ENCODE results near the gene MMD. TPM values are rescaled to one million over a fixed set of nuclear protein-coding genes. Genes with fewer than 3 reads are reported as not detected.
A peak's percentile ranks its signal among the peaks of the same experiment; 100 is the strongest.
"Not testable (repeated sequence)": the region's sequence is repeated elsewhere in the genome, so short reads cannot be mapped to it uniquely, and the experiment has no call there.

MMD gene
- total and polyA plus RNA-seq, 5 experiments from 2014 or later: 9.4 to 15.5 (median 10.4) TPM

GRCh38 chr17:55414983-55415382, 6.7 kb downstream of the MMD start:
- no peak for ATAC-seq
- Mint-ChIP-seq H3K4me1 (peaks cover 32 to 58% (median 52%) of the 10 kb centered on the region in 4 donors), H3K4me3 (peak overlapping the region in 7 of 10 donors; percentile 13 to 61 (median 43)), H3K27ac (peak overlapping the region in 6 of 10 donors; percentile 44 to 93 (median 74)), H3K36me3 (peaks cover 0 to 35% (median 17%) of the 10 kb centered on the region in 3 donors), H3K27me3 (no peaks in the 10 kb centered on the region), H3K9me3 (no peaks in the 10 kb centered on the region)
- no peak for DNase-seq
- POLR2A ChIA-PET: interaction anchor here (0.7 kb wide), 1 partner anchor 421 kb away, joined by 4 read pairs; no protein-coding TSS in a partner anchor

- H3K4me3 Mint-ChIP-seq: peak overlapping the region in 9 of 10 donors; percentile 9 to 77 (median 57)
Observed at GRCh38 chr17:55413825-55414489, 7.7 kb downstream of the MMD start.

GRCh38 chr17:55411463-55411855, 10.2 kb downstream of the MMD start:
- POLR2A ChIA-PET: no interaction called here
- Mint-ChIP-seq H3K27me3 (no peaks in the 10 kb centered on the region), H3K36me3 (peaks cover 4 to 69% (median 35%) of the 10 kb centered on the region in 3 donors), H3K4me3 (no peak overlapping the region), H3K9me3 (no peaks in the 10 kb centered on the region), H3K27ac (peak overlapping the region in 2 of 10 donors; percentile 52 to 55), H3K4me1 (peaks cover 13 to 23% (median 20%) of the 10 kb centered on the region in 4 donors)
- ATAC-seq: no peak
- DNase-seq: no peak

More at GRCh38 chr17:55413825-55414489, 7.7 kb downstream of the MMD start:
- H3K27me3 Mint-ChIP-seq: no peaks in the 10 kb centered on the region
- POLR2A ChIA-PET: interaction anchor here (0.7 kb wide), 1 partner anchor 419 kb away, joined by 4 read pairs; no protein-coding TSS in a partner anchor
- peaks cover 0 to 45% (median 24%) of the 10 kb centered on the region in 3 donors for H3K36me3 Mint-ChIP-seq
- peak; percentile 94 for ATAC-seq
- peaks cover 26 to 48% (median 42%) of the 10 kb centered on the region in 4 donors for H3K4me1 Mint-ChIP-seq
- H3K9me3 Mint-ChIP-seq: no peaks in the 10 kb centered on the region
- H3K27ac Mint-ChIP-seq: peak overlapping the region in 9 of 10 donors; percentile 27 to 93 (median 82)
- peak in 7 of 10 donors; percentile 20 to 82 (median 45) for DNase-seq

GRCh38 chr17:55410722-55411462, 10.7 kb downstream of the MMD start:
- DNase-seq (no peak), ATAC-seq (no peak)
- Mint-ChIP-seq H3K36me3 (peaks cover 4 to 74% (median 35%) of the 10 kb centered on the region in 3 donors), H3K27ac (peak overlapping the region in 2 of 10 donors; percentile 29 to 55), H3K4me1 (peaks cover 13 to 19% (median 18%) of the 10 kb centered on the region in 4 donors), H3K4me3 (no peak overlapping the region), H3K27me3 (no peaks in the 10 kb centered on the region), H3K9me3 (no peaks in the 10 kb centered on the region)
- POLR2A ChIA-PET: no interaction called here

- H3K9me3 Mint-ChIP-seq: no peaks in the 10 kb centered on the region
- peaks cover 4 to 85% (median 40%) of the 10 kb centered on the region in 3 donors for H3K36me3 Mint-ChIP-seq
- no peak for ATAC-seq
- no peak overlapping the region for H3K27ac Mint-ChIP-seq
- no peak overlapping the region for H3K4me3 Mint-ChIP-seq
- POLR2A ChIA-PET: no interaction called here
- DNase-seq: no peak
- H3K4me1 Mint-ChIP-seq: peaks cover 6 to 8% (median 6%) of the 10 kb centered on the region in 4 donors
- no peaks in the 10 kb centered on the region for H3K27me3 Mint-ChIP-seq
Observed at GRCh38 chr17:55409030-55409800, 12.4 kb downstream of the MMD start.

- Mint-ChIP-seq H3K9me3 (no peaks in the 10 kb centered on the region), H3K27me3 (no peaks in the 10 kb centered on the region), H3K36me3 (peaks cover 9 to 88% (median 39%) of the 10 kb centered on the region in 3 donors), H3K4me3 (no peak overlapping the region), H3K4me1 (peaks cover 0 to 6% (median 0%) of the 10 kb centered on the region in 4 donors), H3K27ac (peak overlapping the region in 1 of 10 donors; percentile 21)
- no peak for DNase-seq
- ATAC-seq: no peak
- POLR2A ChIA-PET: no interaction called here
Observed at GRCh38 chr17:55407641-55408566, 13.7 kb downstream of the MMD start.

- Mint-ChIP-seq H3K27ac (peak overlapping the region in 1 of 10 donors; percentile 13), H3K27me3 (no peaks in the 10 kb centered on the region), H3K36me3 (peaks cover 9 to 91% (median 42%) of the 10 kb centered on the region in 3 donors), H3K4me3 (no peak overlapping the region), H3K9me3 (no peaks in the 10 kb centered on the region), H3K4me1 (peaks cover 0 to 6% (median 0%) of the 10 kb centered on the region in 4 donors)
- no peak for DNase-seq
- POLR2A ChIA-PET: no interaction called here
- ATAC-seq: no peak
Observed at GRCh38 chr17:55405600-55405999, 16.0 kb downstream of the MMD start.

- H3K27me3 Mint-ChIP-seq: not testable (repeated sequence)
- H3K36me3 Mint-ChIP-seq: peaks cover 9 to 90% (median 39%) of the 10 kb centered on the region in 3 donors
Observed at GRCh38 chr17:55404197-55404596, 17.4 kb downstream of the MMD start.

GRCh38 chr17:55402374-55402773, 19.3 kb downstream of the MMD start:
- H3K4me3 Mint-ChIP-seq: no peak overlapping the region
- peaks cover 6 to 88% (median 25%) of the 10 kb centered on the region in 3 donors for H3K36me3 Mint-ChIP-seq
- no peak for DNase-seq
- H3K27me3 Mint-ChIP-seq: no peaks in the 10 kb centered on the region
- no peaks in the 10 kb centered on the region for H3K9me3 Mint-ChIP-seq
- H3K4me1 Mint-ChIP-seq: peaks cover 0 to 5% (median under 1%) of the 10 kb centered on the region in 4 donors
- no peak for ATAC-seq
- POLR2A ChIA-PET: no interaction called here
- H3K27ac Mint-ChIP-seq: no peak overlapping the region

More at GRCh38 chr17:55404197-55404596, 17.4 kb downstream of the MMD start:
- H3K4me1 Mint-ChIP-seq, H3K4me3 Mint-ChIP-seq, H3K9me3 Mint-ChIP-seq, ATAC-seq, POLR2A ChIA-PET, H3K27ac Mint-ChIP-seq, DNase-seq: not testable (repeated sequence)

GRCh38 chr17:55398689-55399088, 22.9 kb downstream of the MMD start:
- peak overlapping the region in 2 of 10 donors; percentile 24 to 46 for H3K27ac Mint-ChIP-seq
- no peaks in the 10 kb centered on the region for H3K27me3 Mint-ChIP-seq
- no peak for ATAC-seq
- POLR2A ChIA-PET: no interaction called here
- no peak overlapping the region for H3K4me3 Mint-ChIP-seq
- H3K9me3 Mint-ChIP-seq: no peaks in the 10 kb centered on the region
- H3K36me3 Mint-ChIP-seq: peaks cover 2 to 77% (median 24%) of the 10 kb centered on the region in 3 donors
- H3K4me1 Mint-ChIP-seq: peaks cover 1 to 6% (median 4%) of the 10 kb centered on the region in 4 donors
- DNase-seq: no peak

- H3K36me3 Mint-ChIP-seq: peaks cover 0 to 65% (median 21%) of the 10 kb centered on the region in 3 donors
- ATAC-seq: no peak
- DNase-seq: no peak
- peak overlapping the region in 3 of 10 donors; percentile 7 to 28 (median 24) for H3K27ac Mint-ChIP-seq
- no peak overlapping the region for H3K4me3 Mint-ChIP-seq
- no peaks in the 10 kb centered on the region for H3K27me3 Mint-ChIP-seq
- H3K9me3 Mint-ChIP-seq: no peaks in the 10 kb centered on the region
- POLR2A ChIA-PET: no interaction called here
- peaks cover 1 to 6% (median 4%) of the 10 kb centered on the region in 4 donors for H3K4me1 Mint-ChIP-seq
Observed at GRCh38 chr17:55395803-55396505, 25.7 kb downstream of the MMD start.
